HEK293 (cell line): ENCODE measurements around the gene PCSK5.
A peak's percentile ranks its signal among the peaks of the same experiment; 100 is the strongest.

Experiments
- CTCF ChIA-PET: fragments of 350-600 bp; formaldehyde crosslinking; extraction: SDS; loops from one replicate; lab custom pipeline; 2021; ENCODE audit warnings: antibody characterized with exemption; lab: Yijun Ruan, JAX
- POLR2A ChIA-PET: fragments of 300-600 bp; formaldehyde crosslinking; extraction: SDS; loops from one replicate; lab custom pipeline; 2020; ENCODE audit warnings: antibody characterized with exemption, inconsistent platforms; lab: Yijun Ruan, JAX
- H3K27ac ChIP-seq: fragments of 200-500 bp; sonication (Bioruptor generic); 2 replicates; pipeline ENCODE4 v1.5.1; 2014; ENCODE audit warnings: low read depth, low read length, control low read depth, inconsistent platforms; ENCODE audit errors: extremely low read depth
- H3K36me3 ChIP-seq, 2 experiments: fragments of 200-500 bp in 1 of 2; sonication (Bioruptor generic) in 1 of 2; 1 replicate in 1 of 2; 2 replicates in 1 of 2; pipeline ENCODE4 v1.5.1; 2014 to 2017; ENCODE audit warnings: inconsistent platforms in 2 of 2, low read length in 2 of 2; ENCODE audit not compliant: control insufficient read depth in 2 of 2, insufficient read depth in 1 of 2
- H3K4me1 ChIP-seq: fragments of 200-500 bp; sonication (Bioruptor generic); 2 replicates; pipeline ENCODE4 v1.5.1; 2014; ENCODE audit warnings: mild to moderate bottlenecking, low read length, inconsistent platforms; ENCODE audit not compliant: control insufficient read depth, insufficient read depth
- H3K4me3 ChIP-seq: 2 replicates; pipeline ENCODE4 v1.5.1; 2011; ENCODE audit warnings: low read depth, mild to moderate bottlenecking, control low read depth, low read length, moderate library complexity
- H3K9me3 ChIP-seq: fragments of 200-500 bp; sonication (Bioruptor generic); 2 replicates; pipeline ENCODE4 v1.5.1; 2014; ENCODE audit warnings: low read depth, low read length, inconsistent platforms; ENCODE audit not compliant: control insufficient read depth, insufficient read depth
- BCL11A ChIP-seq: fragments of 450-650 bp; formaldehyde crosslinking; IDR thresholded peaks from 2 replicates; pipeline ENCODE4 v1.5.1; 2016; ENCODE audit warnings: low read depth, missing biosample characterization, missing genetic modification characterization
- KLF1 ChIP-seq: fragments of 450-650 bp; formaldehyde crosslinking; IDR thresholded peaks from 2 replicates; pipeline ENCODE4 v1.5.1; 2016; ENCODE audit warnings: missing biosample characterization, missing genetic modification characterization
- MEIS1 ChIP-seq: sonication (generic); formaldehyde crosslinking; IDR thresholded peaks from 2 replicates; pipeline ENCODE4 v1.8.1; 2022; ENCODE audit warnings: missing genetic modification reagents, mild to moderate bottlenecking, borderline replicate concordance
- ZBTB8A ChIP-seq: fragments of 450-650 bp; formaldehyde crosslinking; IDR thresholded peaks from 2 replicates; pipeline ENCODE4 v1.5.1; 2016; ENCODE audit warnings: missing biosample characterization, missing genetic modification characterization
- ZFP3 ChIP-seq: fragments of 450-650 bp; formaldehyde crosslinking; IDR thresholded peaks from 2 replicates; pipeline ENCODE4 v1.5.1; 2016; ENCODE audit warnings: low read depth, missing biosample characterization, missing genetic modification characterization
- ZNF174 ChIP-seq: fragments of 450-650 bp; formaldehyde crosslinking; IDR thresholded peaks from 2 replicates; pipeline ENCODE4 v1.5.0; 2017; ENCODE audit warnings: missing biosample characterization, mild to moderate bottlenecking, missing genetic modification characterization
- ZNF274 ChIP-seq, 2 experiments: fragments of 200-500 bp in 1 of 2; fragments of 450-650 bp in 1 of 2; sonication (Bioruptor generic) in 1 of 2; formaldehyde crosslinking in 1 of 2; IDR thresholded peaks; 2 replicates each; pipeline versions ENCODE4 v1.5.1 to v1.6.1; 2014 to 2016; ENCODE audit warnings: borderline replicate concordance in 1 of 2, inconsistent platforms in 1 of 2, low read length in 1 of 2, missing biosample characterization in 1 of 2, missing genetic modification characterization in 1 of 2
- ZNF350 ChIP-seq: fragments of 450-650 bp; formaldehyde crosslinking; IDR thresholded peaks from 2 replicates; pipeline ENCODE4 v1.5.0; 2017; ENCODE audit warnings: missing biosample characterization, mild to moderate bottlenecking, missing genetic modification characterization
- ZNF416 ChIP-seq: fragments of 450-650 bp; formaldehyde crosslinking; IDR thresholded peaks from 2 replicates; pipeline ENCODE4 v1.5.1; 2016; ENCODE audit warnings: missing biosample characterization, missing genetic modification characterization
- ZNF626 ChIP-seq: fragments of 450-650 bp; sonication (Bioruptor Pico); formaldehyde crosslinking; IDR thresholded peaks from 2 replicates; pipeline ENCODE4 v1.5.1; 2018; ENCODE audit warnings: missing biosample characterization, missing genetic modification characterization, inconsistent platforms
- ZNF747 ChIP-seq: fragments of 450-650 bp; formaldehyde crosslinking; IDR thresholded peaks from 2 replicates; pipeline ENCODE4 v1.5.1; 2016; ENCODE audit warnings: missing biosample characterization, missing genetic modification characterization
- ZNF777 ChIP-seq: fragments of 450-650 bp; formaldehyde crosslinking; IDR thresholded peaks from 2 replicates; pipeline ENCODE4 v1.5.1; 2017; ENCODE audit warnings: missing biosample characterization, missing genetic modification characterization, borderline replicate concordance
- ZNF791 ChIP-seq: fragments of 450-650 bp; formaldehyde crosslinking; IDR thresholded peaks from 2 replicates; pipeline ENCODE4 v1.5.1; 2016; ENCODE audit warnings: missing biosample characterization, missing genetic modification characterization
- ZSCAN30 ChIP-seq: fragments of 450-650 bp; IDR thresholded peaks from 2 replicates; pipeline ENCODE4 v1.5.1; 2018; ENCODE audit warnings: missing biosample characterization, mild to moderate bottlenecking, missing genetic modification characterization, moderate library complexity
- TF ChIP-seq, protein P1 (sequence below): fragments of 450-650 bp; formaldehyde crosslinking; IDR thresholded peaks from 2 replicates; pipeline ENCODE4 v1.5.1; 2016; ENCODE audit warnings: missing biosample characterization, missing genetic modification characterization, borderline replicate concordance
- TF ChIP-seq, protein P2 (sequence below): fragments of 450-650 bp; formaldehyde crosslinking; IDR thresholded peaks from 2 replicates; pipeline ENCODE4 v1.5.1; 2016; ENCODE audit warnings: missing biosample characterization, missing genetic modification characterization
- TF ChIP-seq, protein P3 (sequence below): fragments of 450-650 bp; formaldehyde crosslinking; conservative IDR thresholded peaks from 2 replicates; pipeline ENCODE4 v1.5.1; 2016; ENCODE audit warnings: low read depth, missing biosample characterization, missing genetic modification characterization
- TF ChIP-seq, protein P4 (sequence below): sonication (generic); formaldehyde crosslinking; IDR thresholded peaks from 2 replicates; pipeline ENCODE4 v1.8.1; 2022; ENCODE audit warnings: mild to moderate bottlenecking, moderate library complexity, missing genetic modification reagents
- TF ChIP-seq, protein P5 (sequence below): fragments of 450-650 bp; formaldehyde crosslinking; IDR thresholded peaks from 2 replicates; pipeline ENCODE4 v1.5.1; 2016; ENCODE audit warnings: missing biosample characterization, missing genetic modification characterization, low read depth

Gene PCSK5

DNA sequence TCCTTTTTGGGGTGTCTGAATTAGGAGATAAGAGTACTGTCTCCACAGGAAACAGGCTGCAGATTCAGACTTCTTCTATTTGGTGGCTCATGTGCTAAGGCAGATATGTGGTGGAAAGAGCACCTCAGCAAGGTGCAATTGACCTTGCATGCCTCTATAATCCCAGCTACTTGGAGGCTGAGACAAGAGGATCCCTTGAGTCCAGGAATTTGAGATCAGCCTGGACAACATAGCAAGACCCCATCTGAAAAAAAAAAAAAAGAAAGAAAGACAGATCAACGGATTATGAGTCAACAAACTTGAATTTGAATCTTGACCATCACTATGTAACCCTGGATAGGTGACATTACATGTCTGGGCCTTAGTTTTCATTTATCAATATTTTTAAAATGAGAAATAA, 459.4 kb downstream of the PCSK5 start (continued):
- TF ChIP-seq, protein P1, sequence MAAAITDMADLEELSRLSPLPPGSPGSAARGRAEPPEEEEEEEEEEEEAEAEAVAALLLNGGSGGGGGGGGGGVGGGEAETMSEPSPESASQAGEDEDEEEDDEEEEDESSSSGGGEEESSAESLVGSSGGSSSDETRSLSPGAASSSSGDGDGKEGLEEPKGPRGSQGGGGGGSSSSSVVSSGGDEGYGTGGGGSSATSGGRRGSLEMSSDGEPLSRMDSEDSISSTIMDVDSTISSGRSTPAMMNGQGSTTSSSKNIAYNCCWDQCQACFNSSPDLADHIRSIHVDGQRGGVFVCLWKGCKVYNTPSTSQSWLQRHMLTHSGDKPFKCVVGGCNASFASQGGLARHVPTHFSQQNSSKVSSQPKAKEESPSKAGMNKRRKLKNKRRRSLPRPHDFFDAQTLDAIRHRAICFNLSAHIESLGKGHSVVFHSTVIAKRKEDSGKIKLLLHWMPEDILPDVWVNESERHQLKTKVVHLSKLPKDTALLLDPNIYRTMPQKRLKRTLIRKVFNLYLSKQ (tag by site-specific recombination): no peak

DNA sequence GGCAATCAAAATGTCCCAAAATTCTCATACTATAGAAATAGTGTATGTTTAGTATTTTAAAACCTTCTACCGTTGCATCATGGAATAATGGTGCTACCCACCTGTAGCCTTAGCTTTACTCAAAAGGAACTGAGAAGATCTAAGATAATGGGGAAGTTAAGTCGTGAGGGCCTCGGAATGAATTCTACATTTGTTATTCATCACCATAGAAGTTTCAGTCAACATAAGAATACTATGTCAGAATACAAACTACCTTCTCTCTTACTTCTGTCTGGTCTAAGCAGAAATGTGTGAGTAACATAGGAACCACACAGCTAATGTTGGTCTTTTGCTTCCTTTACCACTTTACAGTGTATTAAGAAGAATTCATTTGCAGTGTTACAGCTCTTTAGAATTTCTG, 460.5 kb downstream of the PCSK5 start:
- H3K36me3 ChIP-seq: no peaks in the 10 kb centered on the region
- H3K27ac ChIP-seq: no peak overlapping the region
- ChIA-PET CTCF (interaction anchor here (0.6 to 2.0 kb wide), 2 partner anchors 69 to 1088 kb away, joined by 4 to 6 read pairs; no protein-coding TSS in a partner anchor), POLR2A (no interaction called here)
- H3K9me3 ChIP-seq: no peaks in the 10 kb centered on the region
- TF ChIP-seq ZNF777 (tag by site-specific recombination): no peak
- TF ChIP-seq, protein P2, sequence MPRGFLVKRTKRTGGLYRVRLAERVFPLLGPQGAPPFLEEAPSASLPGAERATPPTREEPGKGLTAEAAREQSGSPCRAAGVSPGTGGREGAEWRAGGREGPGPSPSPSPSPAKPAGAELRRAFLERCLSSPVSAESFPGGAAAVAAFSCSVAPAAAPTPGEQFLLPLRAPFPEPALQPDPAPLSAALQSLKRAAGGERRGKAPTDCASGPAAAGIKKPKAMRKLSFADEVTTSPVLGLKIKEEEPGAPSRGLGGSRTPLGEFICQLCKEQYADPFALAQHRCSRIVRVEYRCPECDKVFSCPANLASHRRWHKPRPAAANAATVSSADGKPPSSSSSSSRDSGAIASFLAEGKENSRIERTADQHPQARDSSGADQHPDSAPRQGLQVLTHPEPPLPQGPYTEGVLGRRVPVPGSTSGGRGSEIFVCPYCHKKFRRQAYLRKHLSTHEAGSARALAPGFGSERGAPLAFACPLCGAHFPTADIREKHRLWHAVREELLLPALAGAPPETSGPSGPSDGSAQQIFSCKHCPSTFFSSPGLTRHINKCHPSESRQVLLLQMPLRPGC (tag by site-specific recombination): no peak
- TF ChIP-seq, protein P3, sequence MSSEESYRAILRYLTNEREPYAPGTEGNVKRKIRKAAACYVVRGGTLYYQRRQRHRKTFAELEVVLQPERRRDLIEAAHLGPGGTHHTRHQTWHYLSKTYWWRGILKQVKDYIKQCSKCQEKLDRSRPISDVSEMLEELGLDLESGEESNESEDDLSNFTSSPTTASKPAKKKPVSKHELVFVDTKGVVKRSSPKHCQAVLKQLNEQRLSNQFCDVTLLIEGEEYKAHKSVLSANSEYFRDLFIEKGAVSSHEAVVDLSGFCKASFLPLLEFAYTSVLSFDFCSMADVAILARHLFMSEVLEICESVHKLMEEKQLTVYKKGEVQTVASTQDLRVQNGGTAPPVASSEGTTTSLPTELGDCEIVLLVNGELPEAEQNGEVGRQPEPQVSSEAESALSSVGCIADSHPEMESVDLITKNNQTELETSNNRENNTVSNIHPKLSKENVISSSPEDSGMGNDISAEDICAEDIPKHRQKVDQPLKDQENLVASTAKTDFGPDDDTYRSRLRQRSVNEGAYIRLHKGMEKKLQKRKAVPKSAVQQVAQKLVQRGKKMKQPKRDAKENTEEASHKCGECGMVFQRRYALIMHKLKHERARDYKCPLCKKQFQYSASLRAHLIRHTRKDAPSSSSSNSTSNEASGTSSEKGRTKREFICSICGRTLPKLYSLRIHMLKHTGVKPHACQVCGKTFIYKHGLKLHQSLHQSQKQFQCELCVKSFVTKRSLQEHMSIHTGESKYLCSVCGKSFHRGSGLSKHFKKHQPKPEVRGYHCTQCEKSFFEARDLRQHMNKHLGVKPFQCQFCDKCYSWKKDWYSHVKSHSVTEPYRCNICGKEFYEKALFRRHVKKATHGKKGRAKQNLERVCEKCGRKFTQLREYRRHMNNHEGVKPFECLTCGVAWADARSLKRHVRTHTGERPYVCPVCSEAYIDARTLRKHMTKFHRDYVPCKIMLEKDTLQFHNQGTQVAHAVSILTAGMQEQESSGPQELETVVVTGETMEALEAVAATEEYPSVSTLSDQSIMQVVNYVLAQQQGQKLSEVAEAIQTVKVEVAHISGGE: no peak
- no peaks in the 10 kb centered on the region for H3K4me1 ChIP-seq
- no peak overlapping the region for H3K4me3 ChIP-seq

DNA sequence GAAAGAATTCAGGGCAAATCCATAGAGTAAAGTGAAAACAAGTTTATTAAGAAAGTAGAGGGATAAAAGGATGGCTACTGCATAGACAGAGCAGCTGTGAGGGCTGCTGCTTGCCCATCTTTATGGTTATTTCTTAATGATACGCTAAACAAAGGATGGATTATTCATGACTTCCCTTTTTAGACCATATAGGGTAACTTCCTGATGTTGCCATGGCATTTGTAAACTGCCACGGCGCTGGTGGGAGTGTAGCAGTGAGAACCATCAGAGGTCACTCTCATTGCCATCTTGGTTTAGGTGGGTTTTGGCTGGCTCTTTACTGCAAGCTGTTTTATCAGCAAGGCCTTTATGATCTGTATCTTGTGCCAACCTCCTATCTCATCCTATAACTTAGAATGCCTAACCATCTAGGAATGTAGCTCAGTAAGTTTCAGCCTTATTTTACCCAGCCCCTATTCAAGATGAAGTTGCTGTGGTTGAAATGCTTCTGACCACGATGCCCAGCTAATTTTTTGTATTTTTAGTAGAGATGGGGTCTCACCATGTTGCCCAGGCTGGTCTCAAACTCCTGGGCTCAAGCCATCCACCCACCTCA, 461.6 kb downstream of the PCSK5 start:
- H3K4me1 ChIP-seq: no peaks in the 10 kb centered on the region
- CTCF ChIA-PET: interaction anchor here (0.8 to 2.0 kb wide), 3 partner anchors 13 to 68 kb away, joined by 3 to 6 read pairs (median 4); partner anchors contain the start of gene RFK
- POLR2A ChIA-PET: interaction anchor here (0.9 to 3.1 kb wide), 3 partner anchors 17 to 22 kb away, joined by 3 to 12 read pairs (median 3); no protein-coding TSS in a partner anchor
- TF ChIP-seq ZNF350: no peak
- no peak for TF ChIP-seq ZNF274 (IDR thresholded peaks at IDR 0.05; ENCODE audit: low read length)
- no peak for TF ChIP-seq ZNF274 (tag by site-specific recombination; IDR thresholded peaks at IDR 0.05; ENCODE audit: borderline replicate concordance)
- TF ChIP-seq ZFP3: no peak
- no peak for TF ChIP-seq ZBTB8A (tag by site-specific recombination)
- no peak for TF ChIP-seq ZNF747
- TF ChIP-seq ZNF791 (tag by site-specific recombination): no peak
- TF ChIP-seq ZSCAN30: no peak
- H3K4me3 ChIP-seq: no peak overlapping the region
- H3K27ac ChIP-seq: no peak overlapping the region
- no peaks in the 10 kb centered on the region for H3K9me3 ChIP-seq
- no peaks in the 10 kb centered on the region for H3K36me3 ChIP-seq

DNA sequence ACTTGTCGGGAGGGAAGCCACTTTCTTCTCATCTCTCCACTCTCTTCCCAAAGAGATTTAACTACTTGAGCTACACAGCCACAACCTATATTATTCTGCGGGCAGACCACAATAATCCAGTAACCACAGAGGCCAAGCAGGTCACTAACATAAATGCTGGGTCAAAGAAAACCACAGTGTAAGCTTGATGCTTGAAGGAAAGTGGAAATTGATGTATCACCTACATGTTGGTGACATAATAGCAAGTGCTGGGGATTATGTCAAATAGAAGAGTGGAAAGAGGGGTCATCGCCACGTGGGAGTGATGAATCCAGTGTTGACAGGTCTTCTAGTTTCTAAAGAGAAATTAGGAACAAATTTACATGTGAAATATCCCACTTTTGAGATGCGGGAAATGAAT, 462.8 kb downstream of the PCSK5 start:
- no peaks in the 10 kb centered on the region for H3K36me3 ChIP-seq
- no peaks in the 10 kb centered on the region for H3K9me3 ChIP-seq
- H3K27ac ChIP-seq: no peak overlapping the region
- H3K4me3 ChIP-seq: no peak overlapping the region
- ChIA-PET POLR2A (interaction anchor here (0.6 to 3.1 kb wide), 8 partner anchors 13 to 573 kb away, joined by 3 to 16 read pairs (median 4); partner anchors contain the start of gene RFK), CTCF (interaction anchor here (0.6 to 2.0 kb wide), 4 partner anchors 14 to 67 kb away, joined by 3 to 6 read pairs (median 3); no protein-coding TSS in a partner anchor)
- no peaks in the 10 kb centered on the region for H3K4me1 ChIP-seq
- TF ChIP-seq BCL11A (tag by site-specific recombination) (no peak), ZNF626 (tag by site-specific recombination) (no peak), KLF1 (tag by site-specific recombination) (no peak), MEIS1 (CRISPR knock-in tag) (peak; percentile 59; the same call in 1 of the 2 replicates), ZNF416 (tag by site-specific recombination) (no peak), ZNF174 (tag by site-specific recombination) (no peak), ZFP3 (no peak)
- TF ChIP-seq, protein P4, sequence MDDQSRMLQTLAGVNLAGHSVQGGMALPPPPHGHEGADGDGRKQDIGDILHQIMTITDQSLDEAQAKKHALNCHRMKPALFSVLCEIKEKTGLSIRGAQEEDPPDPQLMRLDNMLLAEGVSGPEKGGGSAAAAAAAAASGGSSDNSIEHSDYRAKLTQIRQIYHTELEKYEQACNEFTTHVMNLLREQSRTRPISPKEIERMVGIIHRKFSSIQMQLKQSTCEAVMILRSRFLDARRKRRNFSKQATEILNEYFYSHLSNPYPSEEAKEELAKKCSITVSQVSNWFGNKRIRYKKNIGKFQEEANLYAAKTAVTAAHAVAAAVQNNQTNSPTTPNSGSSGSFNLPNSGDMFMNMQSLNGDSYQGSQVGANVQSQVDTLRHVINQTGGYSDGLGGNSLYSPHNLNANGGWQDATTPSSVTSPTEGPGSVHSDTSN (CRISPR knock-in tag): no peak
- TF ChIP-seq, protein P5, sequence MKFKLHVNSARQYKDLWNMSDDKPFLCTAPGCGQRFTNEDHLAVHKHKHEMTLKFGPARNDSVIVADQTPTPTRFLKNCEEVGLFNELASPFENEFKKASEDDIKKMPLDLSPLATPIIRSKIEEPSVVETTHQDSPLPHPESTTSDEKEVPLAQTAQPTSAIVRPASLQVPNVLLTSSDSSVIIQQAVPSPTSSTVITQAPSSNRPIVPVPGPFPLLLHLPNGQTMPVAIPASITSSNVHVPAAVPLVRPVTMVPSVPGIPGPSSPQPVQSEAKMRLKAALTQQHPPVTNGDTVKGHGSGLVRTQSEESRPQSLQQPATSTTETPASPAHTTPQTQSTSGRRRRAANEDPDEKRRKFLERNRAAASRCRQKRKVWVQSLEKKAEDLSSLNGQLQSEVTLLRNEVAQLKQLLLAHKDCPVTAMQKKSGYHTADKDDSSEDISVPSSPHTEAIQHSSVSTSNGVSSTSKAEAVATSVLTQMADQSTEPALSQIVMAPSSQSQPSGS (tag by site-specific recombination): no peak
